MM.1S (cell line): ENCODE measurements around the gene C17orf75.

Source experiments
- EZH2 ChIP-seq: fragments of 300-600 bp; sonication (generic); optimal IDR thresholded peaks from 2 replicates; pipeline ENCODE3; 2017; ENCODE audit warnings: low read depth, mild to moderate bottlenecking, antibody characterized with exemption, low read length, mixed read lengths
- TF ChIP-seq, protein P1 (sequence below): fragments of 300-600 bp; sonication (generic); IDR thresholded peaks from 2 replicates; pipeline ENCODE4 v1.5.1; 2016; ENCODE audit warnings: antibody characterized with exemption, low read length, mixed read lengths

DNA sequence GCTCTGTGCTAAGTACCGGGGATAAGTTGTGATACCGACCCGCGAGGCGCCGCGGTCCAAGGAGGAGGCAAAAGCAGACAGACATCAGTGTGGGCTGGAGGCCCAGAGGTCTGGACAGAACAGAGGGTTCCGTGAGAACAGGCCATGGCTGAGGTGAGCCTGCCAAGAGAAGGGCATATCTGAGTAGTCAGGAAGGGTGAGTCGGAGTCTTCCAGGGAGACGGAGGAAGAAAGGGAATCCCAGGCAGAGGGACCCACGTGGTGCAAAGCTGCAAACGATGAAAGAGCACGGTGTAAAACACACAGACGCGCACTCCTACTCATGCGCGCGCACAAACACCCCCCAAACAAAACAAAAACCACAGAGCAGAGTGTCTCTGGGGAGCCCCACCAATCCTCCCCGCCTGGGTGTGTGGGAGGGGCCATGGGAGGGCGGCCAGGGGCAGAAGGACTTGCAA, 58.2 kb downstream of the C17orf75 start:
- TF ChIP-seq, protein P1, sequence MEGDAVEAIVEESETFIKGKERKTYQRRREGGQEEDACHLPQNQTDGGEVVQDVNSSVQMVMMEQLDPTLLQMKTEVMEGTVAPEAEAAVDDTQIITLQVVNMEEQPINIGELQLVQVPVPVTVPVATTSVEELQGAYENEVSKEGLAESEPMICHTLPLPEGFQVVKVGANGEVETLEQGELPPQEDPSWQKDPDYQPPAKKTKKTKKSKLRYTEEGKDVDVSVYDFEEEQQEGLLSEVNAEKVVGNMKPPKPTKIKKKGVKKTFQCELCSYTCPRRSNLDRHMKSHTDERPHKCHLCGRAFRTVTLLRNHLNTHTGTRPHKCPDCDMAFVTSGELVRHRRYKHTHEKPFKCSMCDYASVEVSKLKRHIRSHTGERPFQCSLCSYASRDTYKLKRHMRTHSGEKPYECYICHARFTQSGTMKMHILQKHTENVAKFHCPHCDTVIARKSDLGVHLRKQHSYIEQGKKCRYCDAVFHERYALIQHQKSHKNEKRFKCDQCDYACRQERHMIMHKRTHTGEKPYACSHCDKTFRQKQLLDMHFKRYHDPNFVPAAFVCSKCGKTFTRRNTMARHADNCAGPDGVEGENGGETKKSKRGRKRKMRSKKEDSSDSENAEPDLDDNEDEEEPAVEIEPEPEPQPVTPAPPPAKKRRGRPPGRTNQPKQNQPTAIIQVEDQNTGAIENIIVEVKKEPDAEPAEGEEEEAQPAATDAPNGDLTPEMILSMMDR = no peak
- no peak for TF ChIP-seq EZH2
